Right renal pelvis (tissue), 4 donors: ENCODE data around the gene CROCC2. TPM values are rescaled to one million over a fixed set of nuclear protein-coding genes. Genes with fewer than 3 reads are reported as not detected.

ENCODE experiments used
- DNase-seq, 4 donors: peaks; one replicate each; pipeline ENCODE4 v3.0.0-alpha.2; 2013; ENCODE audit warnings: low read depth in 4 of 4, low spot score in 3 of 4, missing footprints in 1 of 4
- polyA plus RNA-seq, 4 donors: library from polyadenylated mRNA; unstranded; fragments of 120-200 nt; gene quantifications; one replicate each; pipeline ENCODE4 v1.2.1, GENCODE V29; 2013; ENCODE audit not compliant: insufficient read length in 4 of 4

CROCC2 gene
- polyA plus RNA-seq, 4 donors: 0.03 to 0.13 (median 0.05) TPM; not detected in 1

- no peak for DNase-seq
Observed at GRCh38 chr2:240953426-240954410, 47.6 kb downstream of the CROCC2 start.

GRCh38 chr2:240954436-240955305 is 48.5 kb downstream of the CROCC2 start:
- DNase-seq: no peak

GRCh38 chr2:240955306-240956170 is 49.4 kb downstream of the CROCC2 start:
- no peak for DNase-seq

- no peak for DNase-seq
Observed at GRCh38 chr2:240956171-240956934, 50.2 kb downstream of the CROCC2 start.

- DNase-seq: no peak
Observed at GRCh38 chr2:240956935-240957655, 51.0 kb downstream of the CROCC2 start.

GRCh38 chr2:240957656-240958365 is 51.7 kb downstream of the CROCC2 start:
- no peak for DNase-seq

GRCh38 chr2:240958366-240959213 is 52.5 kb downstream of the CROCC2 start:
- DNase-seq: no peak

GRCh38 chr2:240959214-240959940 is 53.2 kb downstream of the CROCC2 start:
- DNase-seq: no peak

- no peak for DNase-seq
Observed at GRCh38 chr2:240959941-240960308, 53.8 kb downstream of the CROCC2 start.

- peak; percentile 65 to 72 (median 70) for DNase-seq
Observed at GRCh38 chr2:240960309-240960970, 54.3 kb downstream of the CROCC2 start.

- DNase-seq: peak in 2 of 4 donors; percentile 39 to 42
Observed at GRCh38 chr2:240960971-240961876, 55.1 kb downstream of the CROCC2 start.

- no peak for DNase-seq
Observed at GRCh38 chr2:240961910-240962299, 55.8 kb downstream of the CROCC2 start.

- DNase-seq: peak in 3 of 4 donors; percentile 76 to 84 (median 78)
Observed at GRCh38 chr2:240962300-240963064, 56.3 kb downstream of the CROCC2 start.
